GM19193 (cell line): ENCODE results near the gene RAD54L2.

ENCODE experiments used
- POLR2A ChIP-seq: IDR thresholded peaks from 4 replicates; pipeline ENCODE4 v1.6.1; 2011; ENCODE audit not compliant: insufficient read depth, insufficient read length; ENCODE audit errors: extremely low read depth

Gene RAD54L2

DNA sequence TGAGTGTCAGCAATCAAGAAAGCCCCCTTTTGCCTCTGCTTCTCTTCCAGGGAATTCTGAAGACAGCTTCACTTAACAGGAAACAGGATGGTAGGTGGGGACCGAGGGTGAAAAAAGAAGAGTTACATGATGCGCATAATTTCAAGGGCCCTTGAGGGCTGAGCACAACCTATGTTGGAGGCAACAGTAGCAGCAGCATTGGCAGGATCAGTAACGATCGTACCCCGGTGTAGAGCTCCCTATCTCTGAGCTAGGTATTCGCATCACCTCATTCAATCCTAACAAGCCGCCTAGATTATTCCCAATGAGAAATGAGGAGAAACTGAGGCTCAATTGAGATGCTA, 432 bp upstream of the RAD54L2 start:
- no peak for TF ChIP-seq POLR2A

DNA sequence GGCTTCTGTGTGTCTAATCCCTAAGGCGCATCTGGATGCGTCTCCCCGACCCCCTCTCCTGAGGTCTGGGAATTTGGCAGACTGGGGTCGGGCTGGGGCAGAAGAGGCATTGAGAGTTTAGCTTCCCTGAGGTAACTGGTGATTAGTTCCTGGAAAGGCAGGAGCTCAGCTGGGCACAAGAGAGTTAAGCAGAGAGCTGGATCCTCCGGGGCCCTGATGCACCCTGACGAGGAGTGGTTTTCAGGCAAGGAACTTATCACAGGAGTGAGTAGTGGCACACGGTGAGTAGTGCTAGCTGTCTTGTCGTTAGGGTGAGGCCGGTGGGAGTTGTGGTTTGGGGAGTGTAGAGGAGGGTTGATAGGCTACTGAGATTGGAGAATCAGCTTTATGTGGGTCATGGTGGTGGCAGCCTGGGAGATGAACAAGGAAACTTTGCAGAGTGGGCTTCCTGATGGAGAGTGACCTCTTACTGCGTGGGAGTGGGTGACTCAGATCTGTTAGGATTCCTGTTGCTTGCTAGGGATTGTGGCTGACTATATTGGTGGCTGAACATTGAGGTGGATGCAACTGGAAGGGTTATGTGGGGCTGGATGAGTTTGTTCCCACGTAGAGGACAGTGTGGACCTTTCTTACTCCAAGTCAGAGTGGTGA, 897 bp downstream of the RAD54L2 start:
- no peak for TF ChIP-seq POLR2A

DNA sequence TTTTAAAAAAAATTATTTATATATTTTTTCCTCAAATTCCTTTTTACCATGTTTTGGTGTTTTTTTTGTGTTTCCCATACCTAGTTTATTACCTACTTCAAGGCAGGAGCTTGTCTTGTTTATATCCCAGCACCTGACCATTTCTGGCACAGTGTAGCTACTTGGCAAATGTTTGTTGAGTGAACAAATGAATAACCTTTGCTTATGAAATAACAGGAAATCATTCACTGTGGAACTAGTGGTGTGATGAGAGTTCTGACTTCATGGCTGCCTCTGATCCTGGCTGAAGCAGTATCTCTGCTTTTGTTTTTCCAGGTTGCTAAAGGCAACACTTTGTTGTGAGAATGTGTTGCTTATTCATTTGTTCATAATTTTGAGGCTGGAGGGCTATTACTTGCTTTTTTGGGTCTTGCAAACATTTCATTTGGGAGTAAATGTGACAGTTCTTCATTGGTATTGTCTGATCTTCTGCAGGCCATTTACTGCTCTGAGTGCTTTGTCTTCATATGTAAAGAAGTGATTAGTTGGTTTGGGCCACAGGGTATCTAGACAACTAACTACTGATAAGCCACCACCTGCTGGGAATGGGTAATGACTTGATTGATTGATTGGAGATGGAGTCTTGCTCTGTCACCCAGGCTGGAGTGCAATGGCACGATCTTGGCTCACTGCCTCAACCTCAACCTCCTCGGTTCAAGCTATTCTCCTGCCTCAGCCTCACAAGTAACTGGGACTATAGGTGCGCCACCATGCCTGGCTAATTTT, 5.7 kb downstream of the RAD54L2 start:
- TF ChIP-seq POLR2A, result no peak

DNA sequence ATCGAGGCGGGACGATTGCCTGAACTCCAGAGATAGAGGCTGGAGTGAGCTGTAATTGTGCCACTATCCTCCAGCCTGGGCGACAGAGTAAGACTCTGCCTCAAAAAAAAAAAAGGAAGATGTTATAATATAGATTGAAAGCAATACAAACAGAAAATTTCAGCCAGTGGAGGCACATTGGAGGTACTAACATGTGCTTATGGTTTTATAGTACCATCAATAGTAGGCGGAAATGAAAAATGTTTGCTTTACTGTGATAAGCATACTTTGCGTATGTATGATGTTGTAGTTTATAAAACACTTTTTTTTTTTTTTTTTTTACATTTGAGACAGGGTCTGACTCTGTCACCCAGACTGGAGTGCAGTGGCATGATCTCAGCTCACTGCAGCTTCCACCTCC, 8.8 kb downstream of the RAD54L2 start:
- no peak for TF ChIP-seq POLR2A

DNA sequence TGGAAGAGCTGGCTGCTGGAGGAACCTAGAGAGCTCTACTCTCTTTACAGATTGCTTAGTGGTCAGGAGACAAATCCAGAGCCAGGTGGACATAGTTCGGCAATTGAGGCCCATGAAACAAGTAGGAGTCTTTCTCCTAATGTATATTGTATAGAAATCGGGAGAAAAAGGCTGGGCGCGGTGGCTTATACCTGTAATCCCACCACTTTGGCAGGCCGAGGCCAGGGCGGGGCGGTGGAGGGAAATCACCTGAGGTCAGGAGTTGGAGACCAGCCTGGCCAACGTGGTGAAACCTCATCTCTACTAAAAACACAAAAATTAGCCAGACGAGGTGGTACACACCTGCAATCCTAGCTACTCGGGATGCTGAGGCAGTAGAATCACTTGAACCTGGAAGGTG, 10.8 kb downstream of the RAD54L2 start:
- no peak for TF ChIP-seq POLR2A

DNA sequence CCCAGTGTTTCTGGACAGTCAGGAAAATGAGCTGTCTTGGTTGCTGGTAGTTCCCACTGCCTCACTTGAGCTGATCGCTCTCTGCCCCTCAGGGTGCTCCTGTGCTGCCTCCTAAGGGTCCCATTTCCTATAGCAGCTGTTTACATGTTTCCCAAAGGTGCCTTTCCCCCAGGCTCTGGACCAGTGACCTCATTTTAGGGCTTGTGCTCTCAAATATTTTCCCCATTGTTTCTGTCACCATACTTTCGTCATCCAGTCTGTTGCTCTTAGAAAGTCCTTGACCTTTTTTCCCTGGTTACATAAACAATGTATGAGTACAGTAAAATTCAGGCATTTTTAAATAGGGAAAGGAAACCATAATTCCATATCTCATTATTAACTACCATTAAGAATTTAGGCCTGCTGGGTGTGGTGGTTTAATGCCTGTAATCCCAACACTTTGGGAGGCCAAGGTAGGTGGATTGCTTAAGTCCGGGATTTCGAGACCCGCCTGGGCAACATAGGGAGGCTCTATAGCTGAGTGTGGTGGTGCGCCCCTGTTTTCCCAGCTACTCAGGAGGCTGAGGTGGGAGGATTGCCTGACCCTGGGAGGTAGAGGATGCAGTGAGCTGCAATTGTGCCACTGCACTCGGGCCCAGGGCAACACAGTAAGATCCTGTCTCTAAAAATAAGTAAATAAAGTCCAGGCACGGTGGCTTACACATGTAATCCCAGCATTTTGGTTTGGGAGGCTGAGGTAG, 11.7 kb downstream of the RAD54L2 start:
- no peak for TF ChIP-seq POLR2A

DNA sequence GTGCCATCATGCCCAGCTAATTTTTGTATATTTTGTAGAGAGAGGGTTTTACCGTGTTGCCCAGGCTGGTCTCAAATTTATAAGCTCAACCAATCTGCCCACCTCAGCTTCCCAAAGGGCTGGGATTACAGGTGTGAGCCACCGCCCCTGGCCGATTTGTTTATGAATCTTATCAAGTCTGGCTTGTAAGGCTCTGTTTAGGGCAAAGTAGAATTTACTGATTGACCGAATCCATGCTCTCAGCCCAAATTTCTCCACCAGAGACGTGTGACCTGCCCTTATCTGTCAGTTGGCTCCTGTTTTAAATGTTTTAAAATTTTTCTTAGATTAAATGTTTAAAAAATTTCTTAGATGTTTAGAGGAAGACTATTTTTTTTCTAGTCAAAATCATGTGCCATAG, 19.5 kb downstream of the RAD54L2 start:
- TF ChIP-seq POLR2A, result no peak

DNA sequence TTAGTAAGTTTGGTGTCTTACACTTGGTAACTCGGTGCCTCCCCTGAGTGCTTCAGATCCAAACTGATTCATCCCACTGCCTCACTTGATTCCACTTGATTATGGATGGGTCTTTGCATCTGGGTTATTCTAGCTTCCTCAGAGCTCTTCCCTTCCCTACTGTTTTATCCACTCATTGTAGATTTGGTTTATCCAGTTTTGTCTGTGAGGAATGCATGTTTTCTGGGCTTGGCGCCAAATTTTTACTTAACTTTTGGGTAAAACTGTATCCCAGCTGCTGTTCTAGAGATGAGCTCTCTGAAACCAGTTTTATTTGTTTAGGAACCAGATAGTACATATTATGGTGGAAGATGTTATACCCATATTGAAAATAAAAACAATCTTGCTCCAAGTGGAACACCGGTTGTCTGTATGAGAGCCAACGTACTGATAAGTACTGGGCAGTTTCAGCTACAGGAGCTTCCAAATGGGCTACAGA, 20.9 kb downstream of the RAD54L2 start:
- no peak for TF ChIP-seq POLR2A

DNA sequence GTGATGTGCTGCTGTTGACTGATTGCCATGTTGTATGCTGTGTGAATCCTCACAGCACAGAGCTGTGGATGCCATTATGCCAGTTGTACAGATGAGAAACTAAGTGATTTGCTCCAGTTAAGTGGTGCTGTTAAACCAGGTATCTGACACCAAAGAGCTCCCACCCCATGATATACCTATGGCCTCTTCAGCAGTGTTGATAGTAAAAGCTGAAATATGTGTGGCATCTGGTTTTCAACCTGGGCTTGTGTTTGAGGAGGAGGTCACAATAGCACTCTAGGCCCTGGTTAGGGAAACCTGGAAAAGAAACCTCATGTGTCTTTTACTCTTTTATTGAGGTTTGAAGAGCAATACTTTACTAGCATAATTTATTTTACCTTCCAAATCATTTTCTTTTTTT, 21.4 kb downstream of the RAD54L2 start:
- TF ChIP-seq POLR2A, result no peak

DNA sequence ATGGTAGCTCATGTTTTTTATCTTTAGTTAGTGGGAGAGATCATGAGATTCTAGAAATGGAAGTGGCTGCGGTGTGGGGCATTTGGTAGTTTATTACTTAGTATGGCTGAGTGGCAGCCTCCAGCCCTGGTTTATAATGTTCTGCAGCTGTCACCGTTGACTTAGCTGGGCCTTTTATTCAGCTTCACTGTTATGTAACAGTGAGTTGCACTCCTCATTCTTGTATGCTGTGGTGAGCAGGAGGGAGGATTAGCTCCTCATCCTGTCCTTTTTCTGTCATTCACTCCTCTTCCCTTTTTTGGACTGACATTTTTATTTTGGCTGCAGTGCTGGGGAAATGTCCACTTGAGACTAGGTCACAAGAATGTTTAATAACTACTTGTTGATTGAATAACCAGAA, 29.5 kb downstream of the RAD54L2 start:
- no peak for TF ChIP-seq POLR2A

DNA sequence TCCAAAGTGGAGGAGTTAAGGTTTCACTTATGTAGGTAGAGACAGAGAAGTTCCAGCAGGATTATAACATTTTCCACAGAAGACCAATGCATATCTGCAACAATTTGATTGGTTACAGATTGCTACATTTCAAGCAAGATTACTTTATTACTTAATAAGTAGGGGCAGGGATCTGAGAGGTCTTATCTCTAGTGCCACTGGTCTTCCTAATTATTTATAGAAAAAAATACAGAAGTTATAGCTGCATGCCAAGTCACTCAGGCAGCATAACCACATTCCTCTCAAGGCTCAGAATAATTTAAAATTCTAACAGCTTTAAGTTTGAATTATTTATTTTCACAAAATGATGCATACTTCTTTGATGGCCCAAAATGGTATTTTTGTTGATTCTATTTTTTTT, 30.5 kb downstream of the RAD54L2 start:
- TF ChIP-seq POLR2A, result no peak

DNA sequence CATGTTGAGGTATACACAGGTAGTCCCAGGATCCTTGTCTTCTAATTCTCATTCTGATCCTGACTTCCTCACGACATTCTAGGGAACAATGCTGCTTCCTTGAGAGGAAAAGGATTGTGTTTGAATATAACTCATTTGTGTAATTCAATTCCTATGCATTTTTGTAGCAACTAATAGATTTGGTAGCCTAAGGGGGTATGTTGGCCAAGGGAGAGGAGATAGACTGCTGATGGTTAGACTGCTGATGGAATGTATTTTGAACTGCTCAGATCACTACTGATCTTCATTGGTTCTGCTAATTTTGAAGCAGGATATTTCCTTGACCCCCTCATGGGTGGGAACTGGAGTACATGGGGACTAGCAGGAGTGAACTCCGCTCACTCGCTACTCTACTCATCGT, 39.7 kb downstream of the RAD54L2 start:
- no peak for TF ChIP-seq POLR2A

DNA sequence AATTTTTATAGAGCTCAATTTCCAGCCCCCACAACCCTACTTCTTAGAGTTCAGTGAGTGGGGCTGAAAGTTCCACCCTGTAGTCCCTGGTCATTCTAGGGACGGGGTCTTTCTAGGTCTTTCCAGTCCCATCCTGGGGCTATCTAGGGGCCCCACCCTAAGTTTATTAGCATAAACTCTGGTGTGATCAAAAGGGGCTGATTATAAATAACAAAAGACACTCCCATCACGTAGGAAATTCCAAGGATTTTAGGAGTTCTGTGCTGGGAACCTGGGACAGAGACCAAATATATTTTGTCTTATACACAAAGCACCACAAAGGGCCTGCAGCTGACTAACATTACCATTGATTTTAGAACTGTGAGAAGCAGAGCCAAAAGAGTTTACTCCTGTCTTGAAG, 41.9 kb downstream of the RAD54L2 start:
- TF ChIP-seq POLR2A, result no peak

DNA sequence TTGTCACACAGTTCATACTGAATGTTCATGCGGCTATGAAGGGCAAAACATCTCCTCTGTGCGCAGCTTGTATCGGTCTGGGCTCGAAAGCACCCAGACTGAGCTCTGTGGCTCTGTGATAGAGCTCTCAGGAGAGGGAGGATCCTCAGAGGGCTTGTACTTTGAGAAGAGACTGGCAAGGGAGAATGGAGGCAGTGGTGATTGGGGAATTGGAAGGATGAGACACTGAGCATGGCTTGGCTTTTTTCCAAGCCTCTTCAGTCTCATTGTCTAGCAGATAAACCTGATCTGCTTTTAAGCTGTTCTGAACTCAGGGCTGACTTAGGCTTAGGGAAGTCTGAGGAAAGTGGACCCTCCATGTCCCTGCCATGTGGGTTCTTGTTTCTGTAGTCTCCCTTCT, 43.0 kb downstream of the RAD54L2 start:
- no peak for TF ChIP-seq POLR2A

DNA sequence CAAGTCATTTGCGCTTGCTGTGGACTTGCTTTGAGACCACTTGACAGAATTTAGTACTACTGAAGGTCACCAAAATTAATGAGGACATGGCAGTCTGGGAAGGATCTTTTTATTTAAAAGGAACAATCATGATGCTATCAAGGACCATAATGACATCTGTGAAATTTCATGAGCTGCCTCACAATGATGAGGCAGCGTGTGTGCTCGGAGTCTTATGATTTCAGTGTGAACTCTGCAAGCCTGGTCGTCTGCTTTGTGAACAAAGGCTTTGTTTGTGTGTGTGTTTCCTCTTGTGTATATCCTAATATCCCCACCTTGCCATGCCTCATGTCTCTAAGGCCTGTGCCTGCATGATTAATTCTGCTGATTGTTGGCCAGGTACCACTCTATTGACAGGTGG, 46.7 kb downstream of the RAD54L2 start:
- no peak for TF ChIP-seq POLR2A

DNA sequence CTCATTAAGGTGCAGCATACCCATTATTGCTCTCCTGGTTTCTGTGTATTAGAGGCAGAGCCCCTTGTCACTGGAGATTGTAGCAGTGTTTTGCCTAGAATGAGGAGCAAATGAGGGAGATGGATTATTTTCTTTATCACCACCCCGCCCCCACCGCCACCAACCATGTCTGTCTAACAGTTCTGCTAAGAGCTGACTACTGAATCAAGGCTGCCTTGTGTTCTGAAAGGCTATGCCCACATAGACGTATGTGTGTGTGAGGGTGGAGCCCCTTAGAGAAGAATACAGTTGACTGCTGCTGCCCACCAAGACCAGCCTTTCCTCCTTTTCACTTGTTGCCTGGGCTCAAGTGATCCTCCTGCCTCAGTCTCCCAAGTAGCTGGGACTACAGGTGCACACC, 47.4 kb downstream of the RAD54L2 start:
- TF ChIP-seq POLR2A, result no peak
